ENCODE data around the gene IFRD1.
A peak's percentile ranks its signal among the peaks of the same experiment; 100 is the strongest.

IFRD1 gene

DNA sequence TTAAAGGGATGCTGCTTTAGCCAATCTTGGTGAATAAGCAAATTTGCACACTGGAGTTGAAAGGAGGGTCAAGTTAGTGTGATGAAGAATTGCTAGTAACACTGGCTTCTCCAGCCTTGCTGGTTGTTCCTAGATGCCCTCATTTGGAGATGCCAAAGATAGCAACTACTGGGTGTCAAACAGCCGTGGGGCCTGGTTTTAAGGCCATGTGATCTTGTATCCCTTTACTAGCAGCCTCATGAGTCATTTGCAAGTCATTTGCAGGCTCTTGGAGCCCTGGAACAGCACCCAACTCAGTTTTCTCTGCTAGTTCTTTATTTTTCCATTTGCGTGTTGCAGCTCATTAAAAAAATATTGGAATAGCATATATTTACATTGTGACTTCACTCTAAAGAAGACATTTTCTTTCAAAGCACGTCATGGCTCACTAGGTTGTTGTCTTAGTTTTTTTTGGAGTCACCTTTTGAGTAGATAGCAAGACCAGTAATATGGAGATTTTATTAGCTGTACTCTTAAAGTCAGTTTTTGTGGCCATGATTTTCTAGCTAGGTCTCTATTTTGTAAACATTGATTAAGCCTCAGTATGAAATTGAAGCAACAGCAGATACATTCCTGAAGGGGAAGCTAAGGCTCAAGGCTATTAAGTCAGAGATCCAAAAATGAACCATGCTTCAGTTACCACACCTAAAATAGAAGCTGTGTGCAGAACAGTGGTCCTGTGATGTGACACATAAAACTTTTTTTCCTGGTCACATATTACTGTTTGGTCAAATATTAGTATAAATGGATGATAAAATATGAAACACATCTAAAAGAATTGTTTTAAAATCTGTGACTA lies 31.8 kb downstream of the IFRD1 start:
- Histone ChIP-seq H3K9me3 (ENCODE audit: control insufficient read depth, low read length) (no peaks in the 10 kb centered on the region), H3K4me2 (ENCODE audit: low read length) (no peak overlapping the region), H3K4me3 (ENCODE audit: low read depth, low read length) (no peak overlapping the region), H3K36me3 (ENCODE audit: control insufficient read depth, insufficient read depth, low read length) (no peaks in the 10 kb centered on the region), H3K4me1 (peaks cover 9% of the 10 kb centered on the region), H3K79me2 (no peaks in the 10 kb centered on the region), H3K9ac (no peak overlapping the region), H3K27ac (no peak overlapping the region), H2AFZ (peak overlapping the region; percentile 10), H3K27me3 (ENCODE audit: control insufficient read depth, insufficient read depth, low read length) (no peaks in the 10 kb centered on the region)
- TF ChIP-seq, protein P1, sequence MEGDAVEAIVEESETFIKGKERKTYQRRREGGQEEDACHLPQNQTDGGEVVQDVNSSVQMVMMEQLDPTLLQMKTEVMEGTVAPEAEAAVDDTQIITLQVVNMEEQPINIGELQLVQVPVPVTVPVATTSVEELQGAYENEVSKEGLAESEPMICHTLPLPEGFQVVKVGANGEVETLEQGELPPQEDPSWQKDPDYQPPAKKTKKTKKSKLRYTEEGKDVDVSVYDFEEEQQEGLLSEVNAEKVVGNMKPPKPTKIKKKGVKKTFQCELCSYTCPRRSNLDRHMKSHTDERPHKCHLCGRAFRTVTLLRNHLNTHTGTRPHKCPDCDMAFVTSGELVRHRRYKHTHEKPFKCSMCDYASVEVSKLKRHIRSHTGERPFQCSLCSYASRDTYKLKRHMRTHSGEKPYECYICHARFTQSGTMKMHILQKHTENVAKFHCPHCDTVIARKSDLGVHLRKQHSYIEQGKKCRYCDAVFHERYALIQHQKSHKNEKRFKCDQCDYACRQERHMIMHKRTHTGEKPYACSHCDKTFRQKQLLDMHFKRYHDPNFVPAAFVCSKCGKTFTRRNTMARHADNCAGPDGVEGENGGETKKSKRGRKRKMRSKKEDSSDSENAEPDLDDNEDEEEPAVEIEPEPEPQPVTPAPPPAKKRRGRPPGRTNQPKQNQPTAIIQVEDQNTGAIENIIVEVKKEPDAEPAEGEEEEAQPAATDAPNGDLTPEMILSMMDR (IDR thresholded peaks at IDR 0.05) = no peak

DNA sequence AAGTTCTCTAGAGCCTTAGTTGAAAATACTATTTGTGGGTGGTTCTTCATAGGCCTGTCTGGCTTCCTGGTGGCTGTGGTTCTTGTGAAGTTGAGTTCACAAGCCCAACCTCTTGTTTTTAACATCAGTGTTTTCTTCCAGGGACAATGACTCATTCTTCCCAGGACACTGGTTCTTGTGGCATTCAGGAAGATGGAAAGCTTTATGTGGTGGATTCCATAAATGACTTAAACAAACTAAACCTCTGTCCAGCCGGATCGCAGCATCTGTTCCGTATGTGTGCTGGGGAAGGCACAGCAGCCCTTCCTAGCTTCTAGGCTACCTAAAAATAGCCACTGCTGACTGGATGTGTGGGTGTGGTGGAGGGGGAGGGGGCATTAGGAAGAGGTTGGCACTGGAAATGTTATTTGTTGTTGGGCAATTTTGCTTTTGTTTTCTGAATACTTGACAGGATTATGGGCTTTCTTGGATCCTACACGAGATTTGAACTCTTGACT lies 34.5 kb downstream of the IFRD1 start:
- Histone ChIP-seq H3K36me3 (ENCODE audit: control insufficient read depth, insufficient read depth, low read length) (no peaks in the 10 kb centered on the region), H3K4me2 (ENCODE audit: low read length) (no peak overlapping the region), H3K9ac (no peak overlapping the region), H2AFZ (no peak overlapping the region), H3K4me3 (ENCODE audit: low read depth, low read length) (no peak overlapping the region), H3K27ac (no peak overlapping the region), H3K27me3 (ENCODE audit: control insufficient read depth, insufficient read depth, low read length) (no peaks in the 10 kb centered on the region), H3K4me1 (peaks cover 9% of the 10 kb centered on the region), H3K9me3 (ENCODE audit: control insufficient read depth, low read length) (no peaks in the 10 kb centered on the region), H3K79me2 (no peaks in the 10 kb centered on the region)
- TF ChIP-seq, protein P1 (IDR thresholded peaks at IDR 0.05) = no peak

DNA sequence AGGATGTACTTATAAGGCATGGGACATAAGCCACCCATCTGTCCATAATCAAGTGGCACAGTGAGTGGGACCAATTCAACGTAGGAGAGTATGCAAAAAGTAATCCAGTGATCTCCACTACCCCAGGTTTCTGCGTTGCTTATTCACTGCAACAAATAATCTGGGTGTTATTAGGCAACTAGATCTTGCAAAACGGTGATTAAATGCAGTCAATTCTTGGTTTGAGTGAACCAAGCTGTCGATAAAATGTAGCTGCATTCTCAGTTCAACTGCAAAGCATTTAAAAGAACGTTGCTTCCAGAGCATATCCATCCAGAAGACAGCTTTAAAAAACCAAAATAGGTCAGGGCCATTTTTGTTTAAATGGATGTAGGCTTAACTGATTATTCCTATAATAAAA lies 35.5 kb downstream of the IFRD1 start:
- H3K9me3 ChIP-seq (ENCODE audit: control insufficient read depth, low read length) = no peaks in the 10 kb centered on the region
- no peak overlapping the region for H3K9ac ChIP-seq
- no peaks in the 10 kb centered on the region for H3K27me3 ChIP-seq (ENCODE audit: control insufficient read depth, insufficient read depth, low read length)
- no peaks in the 10 kb centered on the region for H3K36me3 ChIP-seq (ENCODE audit: control insufficient read depth, insufficient read depth, low read length)
- H3K4me1 ChIP-seq = peaks cover 9% of the 10 kb centered on the region
- H2AFZ ChIP-seq = no peak overlapping the region
- no peak overlapping the region for H3K4me3 ChIP-seq (ENCODE audit: low read depth, low read length)
- no peak overlapping the region for H3K27ac ChIP-seq
- TF ChIP-seq, protein P1 (IDR thresholded peaks at IDR 0.05) = no peak
- no peaks in the 10 kb centered on the region for H3K79me2 ChIP-seq
- no peak overlapping the region for H3K4me2 ChIP-seq (ENCODE audit: low read length)

DNA sequence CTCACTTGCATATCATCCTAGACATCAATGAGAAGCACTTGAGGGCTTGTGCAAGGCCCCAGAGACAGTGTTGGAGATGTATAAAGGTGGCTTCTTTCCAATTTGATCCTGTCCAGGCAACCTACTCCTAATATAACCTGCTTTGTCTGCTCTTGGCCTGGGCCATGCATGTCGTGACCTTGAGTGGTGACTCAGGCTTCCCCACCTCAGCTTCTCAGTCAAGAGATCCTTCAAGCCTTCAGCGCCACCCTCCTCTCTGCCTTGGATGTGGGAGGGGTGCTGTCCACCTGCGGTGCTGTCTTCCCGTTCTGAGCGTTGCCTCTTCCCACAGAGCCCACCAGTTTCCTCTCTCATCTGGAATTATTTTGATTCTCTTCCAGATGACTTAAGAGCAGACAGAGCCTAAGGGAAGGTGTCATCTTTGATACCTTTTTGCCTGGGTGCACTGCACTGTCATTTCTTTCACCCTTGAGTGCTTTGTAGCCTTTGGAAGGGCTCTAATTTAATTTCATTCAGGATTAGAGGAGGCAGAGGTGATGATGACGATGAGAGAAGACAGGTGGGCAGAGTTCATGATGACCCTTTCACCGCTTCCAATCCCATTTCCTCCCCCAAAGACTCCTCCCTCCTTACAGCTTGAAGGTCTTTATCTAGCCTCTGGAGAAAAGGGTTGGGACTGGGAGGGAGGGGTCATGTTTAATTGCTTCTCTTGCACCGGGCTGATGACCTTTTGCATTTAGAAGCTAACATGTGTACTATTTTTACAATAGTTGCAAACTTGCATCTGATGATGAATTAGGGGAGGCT lies 37.4 kb downstream of the IFRD1 start:
- H3K27ac ChIP-seq = no peak overlapping the region
- no peaks in the 10 kb centered on the region for H3K4me1 ChIP-seq
- no peaks in the 10 kb centered on the region for H3K27me3 ChIP-seq (ENCODE audit: control insufficient read depth, insufficient read depth, low read length)
- H3K9me3 ChIP-seq (ENCODE audit: control insufficient read depth, low read length) = no peaks in the 10 kb centered on the region
- TF ChIP-seq, protein P1 (IDR thresholded peaks at IDR 0.05) = no peak
- no peak overlapping the region for H3K4me2 ChIP-seq (ENCODE audit: low read length)
- no peaks in the 10 kb centered on the region for H3K79me2 ChIP-seq
- no peak overlapping the region for H3K4me3 ChIP-seq (ENCODE audit: low read depth, low read length)
- no peak overlapping the region for H3K9ac ChIP-seq
- no peaks in the 10 kb centered on the region for H3K36me3 ChIP-seq (ENCODE audit: control insufficient read depth, insufficient read depth, low read length)
- H2AFZ ChIP-seq = no peak overlapping the region

All from parathyroid adenoma (tissue), 2 donors.